GM12875 (cell line): ENCODE results near the gene ZCCHC8.

ENCODE experiments used
- H3K4me3 ChIP-seq: one replicate; pipeline ENCODE4 v1.5.1; 2011; ENCODE audit warnings: low read depth, low read length, control low read depth
- TF ChIP-seq, protein P1 (sequence below): IDR thresholded peaks from 2 replicates; pipeline ENCODE4 v1.5.1; 2011; ENCODE audit warnings: low read depth, mild to moderate bottlenecking, control low read depth, inconsistent platforms, low read length, moderate library complexity, borderline replicate concordance; ENCODE audit not compliant: insufficient read depth

ZCCHC8 gene

DNA sequence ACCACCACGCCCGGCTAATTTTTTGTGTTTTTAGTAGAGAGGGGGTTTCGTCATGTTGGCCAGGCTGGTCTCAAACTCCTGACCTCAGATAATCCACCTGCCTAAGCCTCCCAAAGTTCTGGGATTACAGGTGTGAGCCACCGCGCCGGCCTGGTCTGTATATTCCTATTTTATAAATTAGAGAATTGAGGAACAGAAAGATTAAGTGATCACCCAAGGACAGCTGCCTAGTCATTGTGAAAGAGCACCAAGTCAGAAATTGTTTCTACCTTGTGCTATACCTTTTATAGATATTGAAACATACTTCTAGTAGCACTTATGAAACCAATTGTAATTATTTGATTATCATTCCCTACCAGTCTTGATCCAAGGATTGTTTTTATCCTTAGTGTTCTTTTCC lies 28.3 kb upstream of the ZCCHC8 start:
- TF ChIP-seq, protein P1, sequence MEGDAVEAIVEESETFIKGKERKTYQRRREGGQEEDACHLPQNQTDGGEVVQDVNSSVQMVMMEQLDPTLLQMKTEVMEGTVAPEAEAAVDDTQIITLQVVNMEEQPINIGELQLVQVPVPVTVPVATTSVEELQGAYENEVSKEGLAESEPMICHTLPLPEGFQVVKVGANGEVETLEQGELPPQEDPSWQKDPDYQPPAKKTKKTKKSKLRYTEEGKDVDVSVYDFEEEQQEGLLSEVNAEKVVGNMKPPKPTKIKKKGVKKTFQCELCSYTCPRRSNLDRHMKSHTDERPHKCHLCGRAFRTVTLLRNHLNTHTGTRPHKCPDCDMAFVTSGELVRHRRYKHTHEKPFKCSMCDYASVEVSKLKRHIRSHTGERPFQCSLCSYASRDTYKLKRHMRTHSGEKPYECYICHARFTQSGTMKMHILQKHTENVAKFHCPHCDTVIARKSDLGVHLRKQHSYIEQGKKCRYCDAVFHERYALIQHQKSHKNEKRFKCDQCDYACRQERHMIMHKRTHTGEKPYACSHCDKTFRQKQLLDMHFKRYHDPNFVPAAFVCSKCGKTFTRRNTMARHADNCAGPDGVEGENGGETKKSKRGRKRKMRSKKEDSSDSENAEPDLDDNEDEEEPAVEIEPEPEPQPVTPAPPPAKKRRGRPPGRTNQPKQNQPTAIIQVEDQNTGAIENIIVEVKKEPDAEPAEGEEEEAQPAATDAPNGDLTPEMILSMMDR: no peak
- H3K4me3 ChIP-seq: no peak overlapping the region

DNA sequence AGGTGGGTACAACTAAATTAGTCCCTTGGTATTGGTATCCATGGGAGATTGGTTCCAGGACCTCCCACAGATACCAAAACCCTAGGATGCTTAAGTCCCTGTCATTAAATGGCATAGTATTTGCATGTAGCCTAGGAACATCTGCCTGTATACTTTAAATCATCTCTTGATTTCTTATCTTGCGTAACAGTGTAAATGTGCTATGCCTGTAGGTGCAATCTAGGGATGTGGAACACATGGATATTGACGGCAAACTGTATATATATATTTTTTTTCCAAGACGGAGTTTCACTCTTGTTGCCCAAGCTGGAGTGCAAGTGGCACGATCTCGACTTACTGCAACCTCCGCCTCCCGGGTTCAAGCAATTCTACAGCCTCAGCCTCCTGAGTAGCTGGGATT lies 27.9 kb upstream of the ZCCHC8 start:
- TF ChIP-seq, protein P1: no peak
- peak overlapping the region; percentile 60 for H3K4me3 ChIP-seq

DNA sequence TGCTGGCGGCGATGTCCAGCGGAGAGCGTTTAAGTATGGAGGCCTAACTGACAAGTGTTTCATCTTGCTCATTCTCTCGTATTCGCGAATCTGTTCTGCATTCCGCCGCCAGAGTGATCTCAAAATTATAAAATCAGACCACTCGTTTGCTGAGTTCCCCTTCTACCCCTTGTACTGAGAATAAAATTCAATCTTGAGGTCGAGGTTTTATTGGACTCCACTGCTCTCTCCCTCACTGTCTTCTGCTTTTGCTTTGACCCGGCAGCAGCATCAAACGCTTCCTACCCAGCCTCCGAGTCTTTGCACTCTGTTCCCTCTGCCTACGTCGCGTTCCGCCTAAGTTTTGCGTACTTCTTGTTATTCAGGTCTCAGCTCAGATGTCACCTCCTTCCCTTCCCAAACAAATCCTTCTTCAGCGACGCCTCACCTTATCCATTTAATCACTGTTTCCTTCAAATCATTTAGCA lies 26.8 kb upstream of the ZCCHC8 start:
- H3K4me3 ChIP-seq: peak overlapping the region; percentile 60
- TF ChIP-seq, protein P1: no peak

DNA sequence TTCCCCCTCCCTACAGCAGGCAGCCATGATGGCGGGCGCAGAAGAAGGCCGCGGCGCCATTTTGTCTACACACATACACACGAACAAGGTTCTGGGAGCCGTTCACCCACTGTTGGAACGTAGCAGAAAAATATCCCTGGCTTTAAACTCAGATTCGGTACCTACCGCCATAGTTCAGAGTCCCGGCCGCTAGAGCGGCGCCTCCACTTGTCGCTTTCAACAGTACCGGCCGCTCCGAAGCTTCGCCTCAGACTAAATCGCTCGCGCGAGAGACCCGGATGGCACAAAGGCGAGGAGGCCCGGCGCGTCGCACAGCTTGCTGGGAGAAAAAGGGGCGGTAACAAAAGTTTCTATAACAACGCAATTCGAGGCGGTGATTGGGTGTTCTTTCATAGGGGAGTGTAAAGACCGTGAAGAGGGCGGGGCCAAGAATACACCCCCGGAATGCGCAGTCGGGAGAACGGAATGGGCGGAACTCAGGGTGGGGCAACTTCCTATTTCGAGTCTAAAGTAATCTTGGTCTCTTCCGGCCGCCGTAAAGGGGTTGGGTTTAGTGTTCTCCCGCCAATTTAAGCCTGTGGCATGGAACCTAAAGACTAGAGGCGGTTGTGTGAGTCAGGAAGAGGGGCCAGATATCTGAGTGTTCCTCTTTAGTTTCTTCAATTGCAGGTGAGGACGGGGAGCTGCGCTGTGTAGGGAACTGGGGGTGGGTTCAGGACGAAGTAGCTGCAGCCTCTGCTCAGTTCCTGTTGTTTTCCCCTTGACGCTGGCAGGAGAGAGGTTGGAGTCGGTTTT lies 26.1 kb upstream of the ZCCHC8 start, which contains the start of the genes KNTC1 and RSRC2:
Gene KNTC1, plus strand, starts transcription at position 567 of the 795 bp plus-strand sequence. CDS start 2,815 bp downstream, outside the sequence.
Gene RSRC2, minus strand, starts transcription at position 254 of the 795 bp plus-strand sequence. Its CDS starts 83 bp downstream, at position 171.
- H3K4me3 ChIP-seq: peak within 1 kb of the TSS; percentile 75
- TF ChIP-seq, protein P1: no peak

DNA sequence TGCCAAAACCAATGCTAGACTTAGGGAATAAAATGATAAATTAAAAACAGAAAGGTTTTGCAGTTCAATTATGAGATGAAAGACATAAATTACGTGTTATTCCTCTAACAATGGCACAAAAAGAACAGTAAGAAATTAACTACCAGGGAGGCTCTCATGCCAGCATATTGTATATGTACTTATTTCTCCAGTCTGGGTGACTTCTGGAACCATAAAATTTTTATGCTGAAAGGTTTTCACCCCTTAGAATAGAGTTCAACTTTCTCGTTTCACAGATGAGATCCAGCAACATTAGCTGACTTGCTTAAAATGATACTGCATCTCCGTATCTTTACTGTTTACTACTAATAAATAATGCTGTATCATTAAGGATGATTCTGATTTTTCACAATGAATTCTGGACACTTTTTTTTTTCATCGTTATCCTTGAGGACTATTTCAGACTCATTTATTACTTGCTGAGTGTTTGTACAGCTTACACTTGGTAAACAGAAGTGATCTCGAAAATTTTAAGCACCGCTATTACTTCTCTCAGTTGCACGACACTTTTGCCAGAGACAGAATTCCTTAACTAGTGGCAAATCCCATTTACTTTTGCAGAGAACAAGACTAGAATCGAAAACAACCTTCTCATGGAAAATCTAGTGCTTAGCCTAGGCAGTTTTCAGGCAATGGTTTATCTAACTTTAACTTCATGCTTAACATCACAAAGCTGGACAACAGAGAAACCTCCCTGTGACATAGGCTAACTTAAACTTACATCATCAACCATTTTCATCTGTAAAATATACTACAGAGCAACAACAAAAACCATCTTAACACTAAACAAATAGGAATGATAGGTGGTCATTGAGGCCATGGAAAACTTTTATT lies 23.4 kb upstream of the ZCCHC8 start:
- TF ChIP-seq, protein P1: no peak

DNA sequence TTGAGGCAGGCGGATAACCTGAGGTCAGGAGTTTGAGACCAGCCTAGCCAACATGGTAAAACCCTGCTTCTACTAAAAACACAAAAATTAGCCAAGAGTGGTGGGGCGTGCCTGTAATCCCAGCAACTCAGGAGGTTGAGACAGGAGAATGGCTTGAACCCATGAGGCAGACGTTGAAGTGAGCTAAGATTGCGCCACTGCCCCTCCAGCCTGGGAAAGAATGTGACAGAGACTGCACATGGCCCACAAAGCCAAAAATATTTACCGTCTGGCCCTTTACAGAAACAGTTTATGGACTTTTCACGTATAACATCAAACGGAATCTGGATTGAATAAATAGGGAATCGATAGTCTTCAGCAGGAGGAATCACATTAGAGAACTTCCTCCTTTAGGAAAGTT lies 22.5 kb upstream of the ZCCHC8 start:
- TF ChIP-seq, protein P1: no peak
- no peak overlapping the region for H3K4me3 ChIP-seq

More for the DNA sequence above, 23.4 kb upstream of the ZCCHC8 start:
- H3K4me3 ChIP-seq: no peak overlapping the region
